Measurements from ENCODE around the gene ACACB. TPM values are rescaled to one million over a fixed set of nuclear protein-coding genes. Genes with fewer than 3 reads are reported as not detected.
A peak's percentile ranks its signal among the peaks of the same experiment; 100 is the strongest.

The ACACB gene
- total RNA-seq, 1 experiment from 2014 or later, result 1.0 TPM

- CTCF ChIA-PET, result no interaction called here
- TF ChIP-seq CTCF (IDR thresholded peaks at IDR 0.05; ENCODE audit: unreplicated experiment), result no peak
- intact Hi-C loops (cut with micrococcal nuclease), result no loop called here
- Mint-ChIP-seq H3K4me1 (ENCODE audit: insufficient read depth, unreplicated experiment) (no peaks in the 10 kb centered on the region), H3K27ac (ENCODE audit: low read depth, unreplicated experiment) (no peak overlapping the region), H3K27me3 (ENCODE audit: insufficient read depth, unreplicated experiment) (peaks cover 62% of the 10 kb centered on the region), H3K36me3 (ENCODE audit: insufficient read depth, unreplicated experiment) (peaks cover 6% of the 10 kb centered on the region), H3K4me3 (ENCODE audit: unreplicated experiment) (peak overlapping the region; percentile 67), H3K9me3 (ENCODE audit: unreplicated experiment) (no peaks in the 10 kb centered on the region)
- BruUV-seq (replicated peaks), result no TSS peak
- POLR2A ChIA-PET, result no interaction called here
- no peak for DNase-seq (ENCODE audit: unreplicated experiment)
Observed at GRCh38 chr12:109310247-109311125, 194.1 kb downstream of the ACACB start.

Other genes with a start within 250 kb of the ACACB start
- gene DAO, start 236.5 kb upstream of the ACACB start, total RNA-seq (2022), result not detected in 2 replicates
- not detected in 2 replicates for gene SVOP, start 95.5 kb upstream of the ACACB start, total RNA-seq (2022)
- gene USP30, start 64.0 kb upstream of the ACACB start, total RNA-seq (2022), result 4.0 and 7.0 TPM in 2 replicates
- 38.9 and 48.9 TPM in 2 replicates for gene ALKBH2, start 23.1 kb upstream of the ACACB start, total RNA-seq (2022)
- 10.7 and 13.8 TPM in 2 replicates for gene UNG, start 19.0 kb upstream of the ACACB start, total RNA-seq (2022)
- not detected in 2 replicates for gene FOXN4, start 192.7 kb downstream of the ACACB start, total RNA-seq (2022)
- gene MYO1H, start 231.3 kb downstream of the ACACB start, total RNA-seq (2022), result not detected in 2 replicates

Measured in MCF 10A (cell line).